Measurements from ENCODE around the gene TAS2R40.

- no peak for TF ChIP-seq NFIC (IDR thresholded peaks at IDR 0.05; ENCODE audit: borderline replicate concordance)
- no peak for TF ChIP-seq TAF1 (IDR thresholded peaks at IDR 0.05; ENCODE audit: borderline replicate concordance, low read depth, low read length)
- no peak for TF ChIP-seq TEAD4 (IDR thresholded peaks at IDR 0.05; ENCODE audit: borderline replicate concordance, insufficient read depth)
- TF ChIP-seq POLR2AphosphoS5 (IDR thresholded peaks at IDR 0.05; ENCODE audit: low read depth, low read length): no peak
- TF ChIP-seq, protein P1, sequence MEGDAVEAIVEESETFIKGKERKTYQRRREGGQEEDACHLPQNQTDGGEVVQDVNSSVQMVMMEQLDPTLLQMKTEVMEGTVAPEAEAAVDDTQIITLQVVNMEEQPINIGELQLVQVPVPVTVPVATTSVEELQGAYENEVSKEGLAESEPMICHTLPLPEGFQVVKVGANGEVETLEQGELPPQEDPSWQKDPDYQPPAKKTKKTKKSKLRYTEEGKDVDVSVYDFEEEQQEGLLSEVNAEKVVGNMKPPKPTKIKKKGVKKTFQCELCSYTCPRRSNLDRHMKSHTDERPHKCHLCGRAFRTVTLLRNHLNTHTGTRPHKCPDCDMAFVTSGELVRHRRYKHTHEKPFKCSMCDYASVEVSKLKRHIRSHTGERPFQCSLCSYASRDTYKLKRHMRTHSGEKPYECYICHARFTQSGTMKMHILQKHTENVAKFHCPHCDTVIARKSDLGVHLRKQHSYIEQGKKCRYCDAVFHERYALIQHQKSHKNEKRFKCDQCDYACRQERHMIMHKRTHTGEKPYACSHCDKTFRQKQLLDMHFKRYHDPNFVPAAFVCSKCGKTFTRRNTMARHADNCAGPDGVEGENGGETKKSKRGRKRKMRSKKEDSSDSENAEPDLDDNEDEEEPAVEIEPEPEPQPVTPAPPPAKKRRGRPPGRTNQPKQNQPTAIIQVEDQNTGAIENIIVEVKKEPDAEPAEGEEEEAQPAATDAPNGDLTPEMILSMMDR (IDR thresholded peaks at IDR 0.05): no peak
- TF ChIP-seq RAD21 (IDR thresholded peaks at IDR 0.05; ENCODE audit: low read length): no peak
- no peak for TF ChIP-seq USF2 (IDR thresholded peaks at IDR 0.05; ENCODE audit: borderline replicate concordance, low read depth, low read length)
- TF ChIP-seq SIN3A (IDR thresholded peaks at IDR 0.05; ENCODE audit: borderline replicate concordance, low read depth, low read length): no peak
- TF ChIP-seq GABPA (IDR thresholded peaks at IDR 0.05; ENCODE audit: low read depth): no peak
- TF ChIP-seq TCF12 (IDR thresholded peaks at IDR 0.05): no peak
- TF ChIP-seq MXI1 (IDR thresholded peaks at IDR 0.05; ENCODE audit: low read depth, low read length): no peak
- no peak for TF ChIP-seq EP300 (IDR thresholded peaks at IDR 0.05; ENCODE audit: borderline replicate concordance in 1 of 2, low read depth in 1 of 2, low read length in 1 of 2)
These were observed 32.8 kb upstream of the TAS2R40 start for GRCh38 chr7:143188994-143189393.

All from SK-N-SH (cell line).